IMR-90 (cell line): ENCODE results near the gene AUH. TPM values are rescaled to one million over a fixed set of nuclear protein-coding genes. Genes with fewer than 3 reads are reported as not detected.
"Not testable (repeated sequence)": the region's sequence is repeated elsewhere in the genome, so short reads cannot be mapped to it uniquely, and the experiment has no call there.

Experiments
- ATAC-seq: fragments of 200-7000 bp; cut with Tn5 transposase; 2 replicates; pipeline ENCODE4 v1.9.1; 2020; ENCODE audit warnings: low read depth, mild to moderate bottlenecking, moderate library complexity
- BruUV-seq: library from RNA; stranded (reverse); fragments of 400-500 nt; replicated peaks from 2 replicates; lab custom pipeline; 2021; lab: Mats Ljungman, UMichigan
- CTCF ChIA-PET: fragments of 300-600 bp; formaldehyde crosslinking; extraction: SDS; loops from one replicate; lab custom pipeline; 2021; ENCODE audit warnings: antibody characterized with exemption; lab: Yijun Ruan, JAX
- POLR2A ChIA-PET: fragments of 300-600 bp; sonication (Branson Sonifier 250); formaldehyde crosslinking; loops from one replicate; lab custom pipeline; 2022; ENCODE audit warnings: antibody characterized with exemption; ENCODE audit not compliant: unreplicated experiment; lab: Charles Lee
- DNase-seq: peaks from one replicate; pipeline ENCODE4 v3.0.0; 2013
- H2AFZ ChIP-seq: replicated peaks from 2 replicates; pipeline ENCODE3; 2013; ENCODE audit warnings: low read length, mild to moderate bottlenecking; ENCODE audit not compliant: poor library complexity
- H2AK5ac ChIP-seq: 2 replicates; pipeline ENCODE4 v1.6.1; 2013; ENCODE audit warnings: low read depth, low read length, inconsistent platforms
- H2AK9ac ChIP-seq: replicated peaks from 2 replicates; pipeline ENCODE3; 2013; ENCODE audit warnings: mild to moderate bottlenecking, low read depth, low read length, moderate library complexity; ENCODE audit not compliant: poor library complexity
- H2BK120ac ChIP-seq: 2 replicates; pipeline ENCODE4 v1.6.1; 2013; ENCODE audit warnings: low read depth, low read length, inconsistent platforms
- H2BK15ac ChIP-seq: 3 replicates; pipeline ENCODE4 v1.6.1; 2013; ENCODE audit warnings: low read depth, low read length, inconsistent platforms
- H2BK20ac ChIP-seq: 2 replicates; pipeline ENCODE4 v1.6.1; 2013; ENCODE audit warnings: low read depth, mild to moderate bottlenecking, inconsistent platforms, low read length, moderate library complexity
- H2BK5ac ChIP-seq: 2 replicates; pipeline ENCODE4 v1.6.1; 2013; ENCODE audit warnings: mild to moderate bottlenecking, low read depth, low read length, inconsistent platforms; ENCODE audit not compliant: poor library complexity, severe bottlenecking
- H3K14ac ChIP-seq: replicated peaks from 2 replicates; pipeline ENCODE4 v1.6.1; 2013; ENCODE audit warnings: low read depth, low read length, inconsistent platforms
- H3K18ac ChIP-seq: 2 replicates; pipeline ENCODE4 v1.6.1; 2013; ENCODE audit warnings: low read depth, low read length, control low read depth
- H3K23ac ChIP-seq: 2 replicates; pipeline ENCODE4 v1.6.1; 2013; ENCODE audit warnings: low read depth, low read length, inconsistent platforms
- H3K27ac ChIP-seq: 2 replicates; pipeline ENCODE4 v1.5.1; 2013; ENCODE audit warnings: mild to moderate bottlenecking, control low read depth, low read length; ENCODE audit not compliant: insufficient read depth
- H3K27me3 ChIP-seq: 2 replicates; pipeline ENCODE4 v1.6.1; 2013; ENCODE audit warnings: low read length; ENCODE audit not compliant: control insufficient read depth, insufficient read depth
- H3K36me3 ChIP-seq: 2 replicates; pipeline ENCODE4 v1.6.1; 2013; ENCODE audit warnings: low read length, mixed read lengths; ENCODE audit not compliant: control insufficient read depth, insufficient read depth
- H3K4ac ChIP-seq: 2 replicates; pipeline ENCODE4 v1.6.1; 2013; ENCODE audit warnings: low read depth, low read length, inconsistent platforms
- H3K4me1 ChIP-seq: 2 replicates; pipeline ENCODE4 v1.6.1; 2013; ENCODE audit warnings: low read length, mixed read lengths; ENCODE audit not compliant: control insufficient read depth, insufficient read depth
- H3K4me2 ChIP-seq: 2 replicates; pipeline ENCODE4 v1.6.1; 2013; ENCODE audit warnings: low read depth, mild to moderate bottlenecking, control low read depth, low read length, moderate library complexity
- H3K4me3 ChIP-seq: 2 replicates; pipeline ENCODE4 v1.5.1; 2013; ENCODE audit warnings: low read depth, mild to moderate bottlenecking, control low read depth, low read length, moderate library complexity; ENCODE audit not compliant: insufficient read depth
- H3K56ac ChIP-seq: 2 replicates; pipeline ENCODE4 v1.6.1; 2013; ENCODE audit warnings: low read length, inconsistent platforms; ENCODE audit not compliant: insufficient read depth; ENCODE audit errors: extremely low read depth
- H3K79me1 ChIP-seq, 2 experiments: 2 replicates each; pipeline ENCODE4 v1.6.1; 2013; ENCODE audit warnings: low read length in 2 of 2, inconsistent platforms in 1 of 2, low read depth in 1 of 2
- H3K9ac ChIP-seq: 2 replicates; pipeline ENCODE4 v1.6.1; 2013; ENCODE audit warnings: low read depth, low read length, control low read depth
- H3K9me1 ChIP-seq: 2 replicates; pipeline ENCODE4 v1.6.1; 2013; ENCODE audit warnings: low read length, inconsistent platforms; ENCODE audit not compliant: insufficient read depth
- H3K9me3 ChIP-seq: 2 replicates; pipeline ENCODE4 v1.6.1; 2013; ENCODE audit warnings: low read length; ENCODE audit not compliant: control insufficient read depth, insufficient read depth
- H4K20me1 ChIP-seq: 2 replicates; pipeline ENCODE4 v1.6.1; 2013; ENCODE audit warnings: low read length, inconsistent platforms; ENCODE audit not compliant: insufficient read depth
- H4K5ac ChIP-seq: 2 replicates; pipeline ENCODE4 v1.6.1; 2013; ENCODE audit warnings: mild to moderate bottlenecking, low read depth, low read length, control low read depth
- H4K8ac ChIP-seq, 2 experiments: 2 replicates each; pipeline ENCODE4 v1.6.1; 2013; ENCODE audit warnings: low read depth in 2 of 2, low read length in 2 of 2, control low read depth in 1 of 2, inconsistent platforms in 1 of 2
- H4K91ac ChIP-seq: 2 replicates; pipeline ENCODE4 v1.6.1; 2013; ENCODE audit warnings: low read depth, low read length, inconsistent platforms; ENCODE audit not compliant: insufficient read depth
- CEBPB ChIP-seq: IDR thresholded peaks from 2 replicates; pipeline ENCODE4 v1.6.1; 2012; ENCODE audit warnings: low read depth, low read length, improper control_type of control experiment
- RCOR1 ChIP-seq: IDR thresholded peaks from 2 replicates; pipeline ENCODE4 v1.6.1; 2012; ENCODE audit warnings: mild to moderate bottlenecking, low read length, improper control_type of control experiment; ENCODE audit not compliant: insufficient replicate concordance
- SMC3 ChIP-seq: fragments of 150-350 bp; IDR thresholded peaks from 2 replicates; pipeline ENCODE4 v1.6.1; 2016; ENCODE audit warnings: low read depth, mild to moderate bottlenecking, antibody characterized with exemption, low read length, moderate library complexity
- WGBS, 2 experiments: methylation state at CpG; one replicate each; pipeline versions ENCODE4 v1.1.5 to v1.1.7; 2013; ENCODE audit warnings: missing lambda C conversion rate in 2 of 2; ENCODE audit not compliant: insufficient read length in 1 of 2; ENCODE audit errors: extremely low coverage in 2 of 2; 5-methylcytosine and 5-hydroxymethylcytosine counted together
- dilution Hi-C: fragments of 300-500 bp; cut with HindIII; formaldehyde crosslinking; loops from one replicate; pipeline ENCODE4 v1.14.3; 2018; ENCODE audit warnings: low sequenced_read_pairs; ENCODE audit not compliant: unreplicated experiment
- in situ Hi-C: fragments of 300-500 bp; cut with MboI; formaldehyde crosslinking; loops from 3 replicates; pipeline ENCODE4 v1.14.3; 2019; ENCODE audit warnings: low sequenced_read_pairs, inconsistent platforms, mixed read lengths
- intact Hi-C: fragments of 100-400 bp; cut with micrococcal nuclease; formaldehyde crosslinking; loops from 2 replicates; pipeline ENCODE4 v1.10.0; 2022
- polyA plus RNA-seq, 3 experiments: library from polyadenylated mRNA; depleted of rRNA; stranded (reverse); fragments of >200 nt; gene quantifications; 2 replicates each; pipeline ENCODE4 v1.2.3, GENCODE V29; 2012; ENCODE audit warnings: low replicate concordance in 1 of 3
- total RNA-seq: library from RNA; depleted of rRNA; stranded (reverse); fragments of >200 nt; gene quantifications from 2 replicates; pipeline ENCODE4 v1.2.3, GENCODE V29; 2012

Gene AUH
- total and polyA plus RNA-seq, 2 of the 4 experiments (the other 2 are of a cell fraction): 5.9 to 8.1 TPM

- no peaks in the 10 kb centered on the region for H4K20me1 ChIP-seq
- no peak overlapping the region for H3K9ac ChIP-seq
- WGBS, 2 experiments: 67% methylated on average over 1 of the region's 2 CpGs; no CpG with 5 or more reads in 1 of the 2 experiments
- H3K4me1 ChIP-seq: peaks cover 6% of the 10 kb centered on the region
- H2BK20ac ChIP-seq: peak overlapping the region; percentile 26; the same call in 1 of the 2 replicates
- H4K91ac ChIP-seq: peak overlapping the region; percentile 4; the same call in 1 of the 2 replicates
- intact Hi-C loops: no loop called here
- H2BK15ac ChIP-seq: 0 out of 3 replicates have a peak overlapping the region, but pooled peaks have one; percentile 20
- peak overlapping the region; percentile 50; the same call in 1 of the 2 replicates for H3K4ac ChIP-seq
- peak overlapping the region; percentile 70 for H2BK120ac ChIP-seq
- H3K18ac ChIP-seq: peak overlapping the region; percentile 6; the same call in 1 of the 2 replicates
- BruUV-seq: no TSS peak
- H3K23ac ChIP-seq: peak overlapping the region; percentile 53; the same call in 1 of the 2 replicates
- DNase-seq: peak; percentile 72
- TF ChIP-seq SMC3 (no peak), RCOR1 (peak; percentile 73), CEBPB (peak; percentile 80)
- H2AK9ac ChIP-seq: no peak overlapping the region
- no peaks in the 10 kb centered on the region for H3K36me3 ChIP-seq
- dilution Hi-C loops: no loop called here
- H3K14ac ChIP-seq: no peak overlapping the region
- peak overlapping the region; percentile 70 for H2BK5ac ChIP-seq
- no peak overlapping the region for H3K4me2 ChIP-seq
- H3K27me3 ChIP-seq: no peaks in the 10 kb centered on the region
- ChIA-PET POLR2A (no interaction called here), CTCF (interaction anchor here (0.5 kb wide), 2 partner anchors 13 to 140 kb away, joined by 5 to 6 read pairs; no protein-coding TSS in a partner anchor)
- in situ Hi-C loops: no loop called here
- peak overlapping the region; percentile 50; the same call in 1 of the 2 replicates for H3K27ac ChIP-seq
- H4K8ac ChIP-seq: peak overlapping the region in 1 of 2 experiments; percentile 15; a peak in 1 of 4 replicates
- H3K56ac ChIP-seq: no peak overlapping the region
- peak; percentile 72 for ATAC-seq
- peaks cover 0 to 2% of the 10 kb centered on the region in 2 experiments; a peak in 1 of 4 replicates for H3K79me1 ChIP-seq
- H2AFZ ChIP-seq: no peak overlapping the region
- peak overlapping the region; percentile 75; the same call in 1 of the 2 replicates for H2AK5ac ChIP-seq
- no peaks in the 10 kb centered on the region; the same call in 1 of the 2 replicates for H3K9me3 ChIP-seq
- H3K4me3 ChIP-seq: no peak overlapping the region
- no peak overlapping the region for H4K5ac ChIP-seq
- H3K9me1 ChIP-seq: no peaks in the 10 kb centered on the region
Measured at GRCh38 chr9:91378695-91379127, 17.0 kb upstream of the AUH start.

GRCh38 chr9:91378054-91378453 is 16.3 kb upstream of the AUH start:
- peak overlapping the region; percentile 47 for H3K14ac ChIP-seq
- H2AFZ ChIP-seq, H3K9ac ChIP-seq, H3K9me3 ChIP-seq, CTCF ChIA-PET, H3K4me3 ChIP-seq, H3K23ac ChIP-seq, H3K36me3 ChIP-seq, intact Hi-C loops, H3K9me1 ChIP-seq, DNase-seq, H2BK20ac ChIP-seq, H4K8ac ChIP-seq, BruUV-seq, H3K4me1 ChIP-seq, H3K18ac ChIP-seq, dilution Hi-C loops, POLR2A ChIA-PET, H3K79me1 ChIP-seq, ATAC-seq, H3K56ac ChIP-seq, H3K4me2 ChIP-seq, H3K27me3 ChIP-seq, H2AK9ac ChIP-seq, in situ Hi-C loops, H4K20me1 ChIP-seq: not testable (repeated sequence)
- 0 out of 2 replicates have a peak overlapping the region, but pooled peaks have one; percentile 28 for H2BK120ac ChIP-seq
- H4K5ac ChIP-seq: peak overlapping the region; percentile 39; the same call in 1 of the 2 replicates
- H2BK15ac ChIP-seq: peak overlapping the region; percentile 53; the same call in 1 of the 3 replicates
- peak overlapping the region; percentile 70 for H2BK5ac ChIP-seq
- peak overlapping the region; percentile 9 for H4K91ac ChIP-seq
- peak overlapping the region; percentile 63; the same call in 1 of the 2 replicates for H3K27ac ChIP-seq
- WGBS, 2 experiments: no CpG with 5 or more reads among the region's 3 CpGs
- H3K4ac ChIP-seq: peak overlapping the region; percentile 61; the same call in 1 of the 2 replicates
- peak overlapping the region; percentile 71; the same call in 1 of the 2 replicates for H2AK5ac ChIP-seq
